Myocyte (in vitro differentiated cells): Measurements from ENCODE around the gene IL11RA. TPM values are rescaled to one million over a fixed set of nuclear protein-coding genes. Genes with fewer than 3 reads are reported as not detected.
"Not testable (repeated sequence)": the region's sequence is repeated elsewhere in the genome, so short reads cannot be mapped to it uniquely, and the experiment has no call there.

Experiments
- DNase-seq: peaks from one replicate; pipeline ENCODE4 v3.0.0-alpha.2; 2012; ENCODE audit warnings: low read depth
- total RNA-seq: library from RNA; depleted of rRNA; stranded (reverse); fragments of >200 nt; gene quantifications from 2 replicates; pipeline ENCODE4 v1.2.3, GENCODE V29; 2014

The IL11RA gene
- total RNA-seq, 1 donor from 2014 or later, result 11.8 TPM

GRCh38 chr9:34628656-34629490, 23.1 kb upstream of the IL11RA start, which contains the start of gene ARID3C:
Gene ARID3C (minus strand): TSS chr9:34629066. CDS start chr9:34628014, 1,052 bp downstream.
- DNase-seq, result no peak

- DNase-seq, result no peak
Observed at GRCh38 chr9:34629491-34629808, 22.5 kb upstream of the IL11RA start.

GRCh38 chr9:34630402-34631154, 21.4 kb upstream of the IL11RA start:
- no peak for DNase-seq

GRCh38 chr9:34633166-34633565, 18.8 kb upstream of the IL11RA start:
- DNase-seq, result no peak

GRCh38 chr9:34633851-34634550, 18.0 kb upstream of the IL11RA start:
- peak; percentile 64 for DNase-seq

- DNase-seq, result peak; percentile 68
Observed at GRCh38 chr9:34634551-34635248, 17.3 kb upstream of the IL11RA start.

- DNase-seq, result no peak
Observed at GRCh38 chr9:34635556-34635955, 16.4 kb upstream of the IL11RA start.

GRCh38 chr9:34636791-34637355, 15.1 kb upstream of the IL11RA start:
- DNase-seq, result peak; percentile 30

GRCh38 chr9:34637356-34638137, 14.4 kb upstream of the IL11RA start, which contains the start of gene SIGMAR1:
Gene SIGMAR1 (minus strand): TSS chr9:34637787. CDS start chr9:34637697, 90 bp downstream.
- DNase-seq, result peak; percentile 96

GRCh38 chr9:34638138-34638445, 13.9 kb upstream of the IL11RA start:
- no peak for DNase-seq

- not testable (repeated sequence) for DNase-seq
Observed at GRCh38 chr9:34639322-34639721, 12.7 kb upstream of the IL11RA start.

GRCh38 chr9:34642679-34643078, 9.3 kb upstream of the IL11RA start:
- no peak for DNase-seq

- no peak for DNase-seq
Observed at GRCh38 chr9:34644766-34645314, 7.1 kb upstream of the IL11RA start.

GRCh38 chr9:34646211-34647083, 5.5 kb upstream of the IL11RA start, which contains the start of gene GALT:
Gene GALT (plus strand): TSS chr9:34646675. CDS start chr9:34646705, 30 bp downstream.
- peak; percentile 93 for DNase-seq

- DNase-seq, result no peak
Observed at GRCh38 chr9:34647084-34647403, 4.9 kb upstream of the IL11RA start.

GRCh38 chr9:34647651-34648050, 4.3 kb upstream of the IL11RA start:
- no peak for DNase-seq

- no peak for DNase-seq
Observed at GRCh38 chr9:34648673-34649072, 3.3 kb upstream of the IL11RA start.

- DNase-seq, result peak; percentile 84
Observed at GRCh38 chr9:34650816-34651215, 1.2 kb upstream of the IL11RA start.

GRCh38 chr9:34651321-34651720, 664 bp upstream of the IL11RA start:
- no peak for DNase-seq
